Effector CD4-positive, alpha-beta T cell (primary cell): ENCODE results near the gene CHAD.
"Not testable (repeated sequence)": the region's sequence is repeated elsewhere in the genome, so short reads cannot be mapped to it uniquely, and the experiment has no call there.

Experiments
- DNase-seq: peaks from one replicate; pipeline ENCODE4 v3.0.0-alpha.2; 2020

CHAD gene

DNA sequence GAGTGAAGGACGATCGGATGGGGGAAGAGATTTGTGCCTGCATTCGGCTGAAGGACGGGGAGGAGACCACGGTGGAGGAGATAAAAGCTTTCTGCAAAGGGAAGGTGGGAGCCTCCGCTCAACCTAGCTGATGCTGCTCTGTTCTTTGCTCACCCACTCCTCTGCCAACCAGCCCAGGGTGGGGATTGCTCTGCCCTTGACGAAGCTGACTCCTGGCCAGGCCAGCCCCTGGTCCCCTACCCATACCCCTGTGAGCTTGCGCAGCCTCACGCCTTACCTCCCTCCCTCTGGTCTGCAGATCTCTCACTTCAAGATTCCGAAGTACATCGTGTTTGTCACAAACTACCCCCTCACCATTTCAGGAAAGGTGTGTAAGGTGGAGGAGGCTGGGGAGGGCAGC, 5.2 kb upstream of the CHAD start:
- DNase-seq: no peak

DNA sequence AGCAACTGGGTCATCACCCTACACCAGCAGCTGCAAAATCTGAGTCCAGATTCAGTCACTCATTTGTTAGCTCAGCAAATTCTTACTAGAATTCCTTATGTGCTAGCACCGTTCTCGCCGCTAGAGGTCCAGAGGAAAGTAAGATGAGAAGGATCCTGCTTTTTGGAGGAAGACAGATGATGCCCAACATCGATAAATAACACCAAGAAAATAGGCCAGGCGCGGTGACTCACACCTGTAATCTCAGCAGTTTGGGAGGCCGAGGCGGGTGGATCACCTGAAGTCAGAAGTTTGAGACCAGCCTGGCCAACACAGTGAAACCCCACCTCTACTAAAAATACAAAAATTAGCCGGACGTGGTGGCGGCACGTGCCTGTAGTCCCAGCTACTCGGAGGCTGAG, 4.1 kb upstream of the CHAD start:
- not testable (repeated sequence) for DNase-seq

DNA sequence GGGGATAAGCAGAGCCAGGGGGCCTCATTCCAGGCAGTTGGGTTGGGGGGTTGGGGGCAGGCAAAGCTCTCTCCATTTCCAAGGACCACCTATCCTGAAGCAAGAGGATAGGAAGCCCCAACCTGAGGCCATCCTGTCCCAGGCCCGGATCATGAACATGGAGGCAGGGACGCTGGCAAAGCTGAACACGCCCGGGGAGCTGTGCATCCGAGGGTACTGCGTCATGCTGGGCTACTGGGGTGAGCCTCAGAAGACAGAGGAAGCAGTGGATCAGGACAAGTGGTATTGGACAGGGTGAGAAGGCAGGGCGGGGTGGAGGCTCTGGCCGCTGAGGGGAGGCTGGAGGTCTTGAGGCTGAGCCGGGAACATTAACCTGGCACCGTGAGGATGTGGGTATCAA, 3.6 kb upstream of the CHAD start:
- DNase-seq: no peak

DNA sequence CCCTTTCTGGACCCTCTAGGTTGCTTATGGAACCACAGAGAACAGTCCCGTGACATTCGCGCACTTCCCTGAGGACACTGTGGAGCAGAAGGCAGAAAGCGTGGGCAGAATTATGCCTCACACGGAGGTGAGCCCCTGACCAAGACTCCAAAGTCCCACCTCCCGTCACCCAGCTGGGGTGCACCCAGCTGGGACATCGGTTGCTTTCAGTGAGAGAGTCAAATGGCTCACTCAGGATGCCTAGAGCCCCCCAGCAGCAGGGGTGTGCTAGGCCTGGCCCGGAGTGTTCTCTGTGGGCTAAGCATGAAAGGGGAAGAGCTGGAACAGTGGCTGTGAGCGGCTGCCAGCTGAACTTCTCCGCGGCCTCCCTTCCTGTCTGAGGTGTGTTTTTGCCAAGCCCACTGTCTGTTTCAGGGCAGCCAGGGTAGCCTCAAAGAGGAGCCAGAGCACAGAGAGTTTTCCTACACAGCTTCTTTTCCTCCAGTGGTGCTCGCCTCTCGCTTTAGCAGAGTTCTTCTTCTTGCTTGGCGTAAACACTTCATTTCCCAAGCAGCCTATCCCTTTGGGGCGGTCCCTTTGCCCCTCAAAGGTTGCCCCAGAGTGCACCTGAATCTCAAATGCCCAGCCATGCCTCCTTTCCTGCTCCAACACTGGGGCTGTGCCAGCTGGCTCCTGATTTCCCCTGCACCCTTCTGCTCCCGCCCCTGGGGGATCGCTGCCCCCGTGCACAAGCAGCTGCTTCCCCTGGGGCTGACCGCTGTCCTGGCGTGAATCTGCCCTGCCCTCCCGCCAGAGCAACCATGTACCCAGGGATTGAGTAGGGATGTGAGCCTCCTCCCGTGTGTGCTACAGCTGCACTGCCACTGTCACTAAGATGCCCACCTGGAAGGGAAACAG, 2.6 kb upstream of the CHAD start:
- DNase-seq: no peak

DNA sequence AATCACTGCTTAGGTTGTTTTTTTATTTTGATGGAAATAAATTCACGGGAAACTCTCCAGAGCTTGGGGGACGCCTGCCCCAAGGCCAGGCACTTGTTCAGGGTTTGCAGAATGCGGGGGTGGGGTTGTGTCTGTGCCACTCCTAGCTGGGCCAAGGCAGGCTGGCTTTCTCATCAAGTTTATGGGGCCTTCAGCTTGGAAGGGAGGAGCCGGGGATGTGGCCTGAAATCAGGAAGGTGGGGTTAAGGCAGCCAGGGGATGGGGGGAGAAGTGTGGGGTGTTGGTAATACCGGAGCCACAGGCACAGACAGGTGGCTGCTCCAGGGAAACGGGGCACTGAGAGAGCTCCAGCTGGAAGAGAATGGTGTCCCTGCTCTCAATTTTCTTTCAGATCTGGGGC, 1.7 kb upstream of the CHAD start:
- no peak for DNase-seq

DNA sequence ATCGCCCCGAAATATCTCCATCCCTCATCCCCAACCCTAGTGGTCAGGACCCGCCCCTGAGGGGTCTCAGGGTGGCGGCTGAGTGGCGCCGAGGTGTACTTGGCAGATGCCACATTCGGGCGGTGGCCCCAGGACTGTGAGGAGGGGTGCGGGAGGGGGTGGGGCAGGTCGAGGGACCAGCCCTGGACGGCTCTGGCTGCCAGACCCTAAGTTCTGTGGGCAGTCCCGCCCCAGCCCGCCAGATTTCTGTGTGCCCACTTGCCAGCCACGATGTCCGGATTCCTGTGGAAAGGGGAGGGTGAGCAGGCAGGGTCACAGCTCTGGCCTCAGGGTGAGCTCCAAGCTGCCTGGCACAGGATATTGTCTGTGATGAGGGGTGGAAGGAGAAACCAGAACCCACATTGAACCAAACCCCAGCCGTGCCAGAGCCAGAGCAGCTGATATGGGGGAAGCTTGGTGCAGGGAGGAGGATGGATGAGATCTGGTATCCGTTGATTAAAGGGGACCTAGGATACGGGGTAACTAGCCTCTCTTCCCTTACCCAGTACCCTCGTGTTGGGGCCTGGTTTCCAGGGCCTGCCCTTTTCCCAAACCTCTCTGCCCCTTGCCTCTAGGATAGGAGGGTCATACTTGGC, 1.1 kb upstream of the CHAD start:
- no peak for DNase-seq

DNA sequence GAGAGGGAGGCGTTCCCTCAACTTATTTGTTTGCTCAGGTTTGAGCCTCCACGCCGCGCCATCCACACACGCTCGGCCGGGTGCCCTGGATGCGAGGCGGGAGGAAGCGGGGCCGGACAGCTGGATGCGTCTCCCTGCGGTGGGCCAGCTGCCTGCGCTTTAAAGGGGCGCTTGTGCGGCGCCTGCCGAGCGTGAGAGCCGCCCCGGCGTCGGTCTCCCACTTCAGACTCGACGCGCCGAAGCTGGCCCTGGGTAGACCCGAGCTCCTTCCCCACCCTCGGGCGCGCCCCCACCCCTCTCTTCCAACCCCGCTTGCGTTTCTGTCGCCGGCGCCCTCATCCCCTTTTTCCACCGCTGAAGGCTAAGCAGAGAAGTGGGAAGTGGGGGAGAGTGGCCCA, 527 bp upstream of the CHAD start:
- DNase-seq: no peak

DNA sequence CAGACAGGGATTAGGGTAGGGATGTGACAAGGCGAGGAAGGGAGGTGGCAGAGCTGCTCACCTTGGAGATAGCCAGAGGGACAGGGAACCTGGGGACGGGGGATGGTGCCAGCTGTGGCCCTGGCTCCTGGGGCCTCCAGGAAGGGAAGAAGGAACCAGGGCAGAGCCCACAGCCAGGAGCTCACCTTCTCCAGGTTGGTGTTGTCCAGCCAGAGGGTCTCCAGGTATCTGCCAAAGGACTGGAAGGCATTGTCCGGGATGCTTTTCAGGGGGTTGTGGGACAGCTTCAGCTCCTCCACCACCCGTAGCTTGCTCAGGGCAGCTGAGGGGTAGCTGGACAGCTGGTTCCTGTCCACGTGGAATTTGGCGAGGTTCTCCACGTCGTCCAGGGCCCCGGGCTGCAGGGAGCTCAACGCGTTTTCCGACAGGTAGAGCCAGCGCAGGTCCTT, 801 bp downstream of the CHAD start:
- no peak for DNase-seq

DNA sequence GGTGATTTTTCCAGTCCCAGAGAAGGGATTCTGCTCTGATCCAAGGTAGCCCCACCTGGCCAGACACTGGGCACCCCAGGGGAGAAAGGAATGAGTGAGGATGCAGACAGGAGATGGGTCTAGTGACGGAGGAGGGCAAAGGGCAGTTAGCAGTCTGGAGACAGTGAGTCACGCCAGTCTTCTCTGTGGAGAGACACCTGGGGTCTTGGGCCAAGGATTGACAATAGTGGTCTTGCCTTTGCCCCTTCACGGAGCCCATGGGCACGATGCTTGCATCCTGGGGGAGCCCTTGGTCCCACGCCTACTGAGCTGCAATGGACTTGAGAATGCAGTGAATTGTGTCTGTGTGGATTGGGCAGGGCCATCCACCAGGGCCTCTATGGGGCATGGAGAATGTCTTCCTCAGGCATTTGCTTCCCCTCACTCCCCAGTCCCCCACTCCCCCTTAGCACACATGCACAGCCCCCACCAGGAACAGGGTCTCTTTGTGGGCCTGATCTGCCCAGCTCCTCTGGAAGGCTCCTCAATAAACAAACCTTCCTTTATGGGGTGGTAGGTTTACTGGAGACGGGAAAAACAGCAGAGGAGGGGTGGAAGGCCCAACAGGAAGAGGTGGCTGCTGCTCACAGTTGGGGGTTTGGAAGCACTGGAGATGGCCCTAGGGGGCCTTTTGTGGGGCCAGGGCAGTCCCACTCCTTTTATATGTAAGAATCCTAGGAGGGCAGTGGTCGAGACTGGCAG, 1.4 kb downstream of the CHAD start:
- DNase-seq: no peak

DNA sequence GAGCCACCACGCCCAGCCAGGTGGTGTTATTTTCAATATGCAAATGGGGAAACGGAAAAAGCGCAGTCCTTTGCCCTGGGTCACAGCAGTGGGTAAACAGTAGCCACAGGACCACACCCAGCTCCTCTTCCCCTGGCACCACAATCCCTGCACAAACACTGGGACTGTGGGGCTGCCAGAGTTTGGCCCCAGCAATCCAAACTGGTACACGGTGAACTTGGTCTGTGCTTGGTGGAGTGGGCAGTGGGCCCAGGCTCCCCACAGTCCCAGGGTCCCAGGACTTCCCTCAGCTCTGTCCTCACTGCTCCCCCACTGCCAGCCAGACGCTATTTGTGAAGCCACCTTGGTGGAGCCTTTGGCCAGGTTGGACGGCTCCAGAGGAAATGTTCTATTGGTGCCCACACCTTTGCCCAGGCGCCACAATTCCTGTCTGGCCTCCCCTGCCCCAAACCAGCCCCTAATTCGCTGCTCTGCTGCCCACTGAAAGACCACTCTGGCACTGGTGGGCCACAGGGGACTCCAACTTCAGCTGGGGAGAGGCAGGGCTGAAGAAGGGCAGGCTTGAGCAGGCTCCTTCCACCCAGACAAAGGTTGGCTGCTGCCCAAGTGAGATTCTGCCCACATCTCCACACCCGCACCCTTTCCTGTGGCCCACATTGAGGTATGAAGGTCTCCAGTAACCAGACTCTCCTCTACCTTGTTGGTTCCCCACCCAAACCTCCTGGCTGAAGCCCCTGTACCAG, 2.1 kb downstream of the CHAD start:
- no peak for DNase-seq

DNA sequence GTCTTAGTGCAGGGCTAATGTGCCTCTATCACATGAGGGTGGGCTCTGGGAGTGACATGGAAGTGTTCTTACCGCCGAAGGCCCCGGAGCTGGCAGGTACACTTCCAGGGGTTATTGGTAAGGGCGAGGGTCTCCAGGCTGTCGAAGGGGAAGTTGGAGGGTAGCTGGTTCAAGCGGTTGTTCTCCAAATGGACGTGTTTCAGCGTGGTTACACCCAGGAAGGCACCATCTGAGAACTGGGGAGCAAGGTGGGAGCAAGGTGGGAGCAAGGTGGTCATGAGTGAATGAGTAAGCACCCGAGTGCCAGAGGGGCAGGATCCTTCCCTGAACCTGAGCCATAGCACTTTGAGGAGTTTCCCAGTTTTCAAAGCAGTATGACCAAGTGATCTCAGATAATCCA, 3.0 kb downstream of the CHAD start:
- DNase-seq: no peak

DNA sequence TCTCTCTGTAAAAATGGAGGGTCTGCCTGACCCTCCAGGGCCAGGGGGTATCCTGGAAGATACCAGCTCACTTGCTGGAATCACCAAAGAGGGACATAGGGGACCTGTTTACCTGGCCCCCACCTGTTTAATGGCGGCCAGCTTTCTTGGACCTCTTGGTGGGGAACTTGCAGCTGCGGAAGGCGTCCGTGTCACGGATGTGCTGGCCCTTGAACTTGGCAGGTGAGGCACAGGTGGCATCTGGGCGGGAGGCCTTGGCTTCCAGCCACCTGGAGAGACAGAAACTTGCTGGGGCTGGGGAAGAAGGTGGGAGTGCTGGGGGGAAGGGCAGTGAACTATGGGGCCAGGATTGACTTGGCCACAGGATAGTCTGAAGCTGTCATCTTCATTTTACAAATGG, 3.5 kb downstream of the CHAD start:
- no peak for DNase-seq

DNA sequence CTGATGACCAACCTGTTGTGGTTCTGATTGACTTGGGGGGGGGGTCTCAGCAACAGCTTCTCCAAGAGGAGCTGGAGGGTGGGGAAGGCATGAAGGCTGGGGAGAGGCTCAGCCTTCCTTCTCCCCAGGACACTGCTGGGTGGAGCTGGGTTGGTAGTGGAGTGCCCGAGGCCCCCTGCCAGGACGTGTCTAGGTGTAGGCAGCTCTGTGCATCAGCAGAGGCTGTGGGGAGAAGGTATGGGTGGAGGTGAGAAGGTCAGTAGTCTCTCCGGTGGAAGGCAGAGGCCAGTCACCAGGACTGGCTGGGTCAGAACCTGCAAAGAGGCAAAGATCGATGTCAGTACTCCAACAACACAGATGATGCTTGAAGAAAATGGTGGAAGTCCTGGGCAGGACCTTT, 3.9 kb downstream of the CHAD start:
- DNase-seq: no peak

DNA sequence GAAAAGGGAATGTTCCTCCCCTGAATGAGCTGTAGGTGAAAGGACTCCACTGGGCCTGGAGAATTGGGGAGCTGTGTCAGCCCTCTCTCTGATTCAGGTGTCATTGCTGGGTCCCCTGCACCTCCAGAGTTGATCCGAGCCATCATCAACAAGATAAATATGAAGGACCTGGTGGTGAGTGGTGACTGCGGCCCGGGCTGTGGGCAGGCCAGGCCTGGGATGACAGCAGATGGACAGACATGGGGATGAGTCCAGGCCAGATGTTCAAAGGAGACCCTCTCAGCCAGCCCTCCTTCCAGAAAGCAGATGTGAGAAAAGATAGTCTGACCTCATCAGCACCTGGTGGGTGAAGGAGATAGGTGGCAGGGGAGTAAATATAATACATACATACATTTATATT, 4.6 kb downstream of the CHAD start:
- no peak for DNase-seq

DNA sequence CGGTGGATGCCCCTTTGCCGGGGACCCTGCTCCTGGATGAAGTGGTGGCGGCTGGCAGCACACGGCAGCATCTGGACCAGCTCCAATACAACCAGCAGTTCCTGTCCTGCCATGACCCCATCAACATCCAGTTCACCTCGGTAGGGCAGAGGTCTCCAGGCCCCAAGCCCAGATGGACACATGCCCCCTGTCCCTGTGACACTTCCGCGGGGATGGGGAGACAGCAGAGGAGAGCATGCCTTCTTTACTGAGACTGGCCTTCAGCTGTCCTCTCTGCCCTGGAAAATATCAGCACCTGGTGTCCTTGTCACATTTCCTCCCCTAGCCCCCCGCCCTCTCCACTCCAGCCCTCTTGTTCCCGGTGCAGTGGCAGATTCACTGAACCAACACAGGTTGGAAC, 6.2 kb downstream of the CHAD start:
- no peak for DNase-seq

DNA sequence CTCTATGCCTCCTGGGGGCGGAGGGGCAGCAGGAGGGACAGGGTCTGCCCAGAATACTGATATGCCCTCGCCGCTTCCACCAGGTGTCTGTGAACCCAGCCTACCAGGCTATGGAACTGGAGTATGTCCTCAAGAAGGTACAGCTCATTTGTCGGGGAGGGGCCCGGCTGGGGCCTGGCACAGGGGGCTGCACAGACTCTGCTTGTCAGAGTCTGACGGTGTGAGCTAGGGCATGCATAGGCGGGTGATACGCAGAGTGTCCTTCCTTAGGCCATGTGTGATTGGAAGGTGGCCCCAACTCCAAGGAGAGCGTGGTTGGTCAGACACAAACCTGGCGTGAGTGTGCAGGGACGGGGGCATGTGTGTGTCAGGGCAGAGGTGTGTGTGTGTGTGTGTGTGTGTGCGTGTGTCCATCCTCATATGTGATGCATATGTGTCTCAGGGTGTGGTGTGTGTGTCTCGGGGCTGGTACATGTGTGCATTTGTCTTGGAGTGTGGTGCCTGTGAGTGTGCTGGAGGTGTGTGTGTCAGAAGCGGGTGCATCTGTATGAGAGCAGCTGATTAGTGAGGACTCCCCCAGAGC, 7.0 kb downstream of the CHAD start:
- no peak for DNase-seq

DNA sequence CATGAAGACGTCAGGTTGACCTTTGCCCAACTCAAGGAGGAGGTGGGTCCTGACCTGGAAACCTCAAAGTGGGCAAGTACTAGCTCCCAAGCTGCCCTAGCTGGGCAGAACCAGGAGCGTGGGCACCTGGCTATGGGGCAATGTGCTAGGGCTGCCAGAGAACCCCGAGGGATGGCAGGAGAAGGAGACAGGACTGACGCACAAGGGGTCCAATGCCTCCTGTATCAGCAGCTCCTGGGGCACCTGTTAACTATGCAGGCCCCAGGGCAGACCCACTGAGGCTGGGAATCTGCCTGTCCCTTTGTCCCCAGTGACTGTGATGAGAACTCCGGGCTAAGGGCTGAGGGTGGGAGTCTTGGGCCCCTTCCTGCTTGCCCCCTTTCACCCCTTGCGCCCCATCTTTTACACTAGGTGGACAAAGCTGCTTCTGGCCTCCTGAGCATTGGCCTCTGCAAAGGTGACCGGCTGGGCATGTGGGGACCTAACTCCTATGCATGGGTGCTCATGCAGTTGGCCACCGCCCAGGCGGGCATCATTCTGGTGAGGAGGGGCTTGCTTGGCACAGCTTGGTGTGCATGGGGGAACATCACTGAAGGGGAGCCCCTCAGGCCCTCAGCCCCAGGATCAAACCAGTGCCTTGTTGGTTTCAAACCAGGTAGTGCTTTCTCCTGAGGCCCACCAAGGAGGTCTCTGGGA, 7.7 kb downstream of the CHAD start:
- no peak for DNase-seq

DNA sequence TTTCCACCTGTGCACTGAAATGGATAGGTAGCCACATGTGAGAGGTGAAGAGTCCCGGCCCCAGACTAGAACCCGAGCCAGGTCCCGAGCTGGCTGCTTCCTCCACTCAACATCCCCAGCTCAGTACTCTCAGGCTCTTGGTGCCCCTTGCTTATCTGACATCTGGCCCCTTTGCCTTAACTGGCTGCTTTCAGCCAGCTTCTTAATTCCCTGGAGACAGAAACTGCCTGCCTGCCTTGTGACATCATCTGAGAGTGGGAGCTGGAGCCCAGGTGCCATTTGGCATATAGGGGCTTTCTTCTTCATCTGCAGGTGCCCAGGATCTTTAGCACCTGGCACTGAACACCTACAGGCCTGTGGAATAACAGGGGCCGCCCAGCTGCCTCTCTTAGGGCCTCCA, 8.9 kb downstream of the CHAD start:
- no peak for DNase-seq

DNA sequence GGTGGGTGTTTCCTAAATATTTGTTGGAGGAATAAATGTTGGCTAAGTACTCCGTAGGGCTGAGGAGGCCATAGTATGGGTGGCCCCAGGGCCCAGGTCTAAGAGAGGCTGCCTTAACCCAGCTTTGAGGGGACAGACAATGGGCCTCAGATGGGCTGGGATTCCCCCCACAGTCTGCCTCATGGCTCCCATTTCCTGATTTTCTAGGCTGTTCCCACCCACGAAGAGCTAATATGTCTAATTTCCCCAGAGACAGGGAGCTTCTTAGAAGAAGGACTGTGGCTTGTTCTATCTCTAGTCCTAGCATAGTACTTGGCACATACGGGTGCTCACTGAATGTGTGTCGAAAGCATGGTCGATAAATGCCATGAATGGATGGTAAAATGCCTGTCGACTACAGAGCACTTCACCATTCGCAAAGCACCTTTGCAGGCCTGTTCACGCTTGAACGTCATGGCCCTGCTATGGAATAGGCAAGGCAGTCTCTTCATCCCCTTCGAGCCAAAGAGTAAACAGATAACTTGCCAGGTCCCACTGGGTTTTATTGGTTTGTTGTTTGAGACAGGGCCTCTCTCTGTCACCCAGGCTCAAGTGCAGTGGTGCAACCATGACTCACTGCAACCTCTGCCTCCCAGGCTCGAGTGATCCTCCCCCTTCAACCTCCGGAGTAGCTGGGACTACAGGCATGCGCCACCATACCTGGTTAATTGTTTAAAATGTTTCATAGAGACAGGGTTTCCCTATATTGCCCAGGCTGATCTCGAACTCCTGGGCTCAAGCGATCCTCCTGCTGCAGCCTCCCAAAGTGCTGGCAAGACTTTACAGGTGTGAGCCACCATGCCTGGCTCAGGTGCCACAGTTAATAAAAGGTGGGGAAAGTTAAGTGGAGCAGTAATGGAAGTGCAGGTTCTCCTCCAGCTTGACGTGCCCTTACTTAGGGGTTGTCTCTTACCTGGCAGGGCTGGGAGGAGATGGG, 9.7 kb downstream of the CHAD start:
- no peak for DNase-seq

DNA sequence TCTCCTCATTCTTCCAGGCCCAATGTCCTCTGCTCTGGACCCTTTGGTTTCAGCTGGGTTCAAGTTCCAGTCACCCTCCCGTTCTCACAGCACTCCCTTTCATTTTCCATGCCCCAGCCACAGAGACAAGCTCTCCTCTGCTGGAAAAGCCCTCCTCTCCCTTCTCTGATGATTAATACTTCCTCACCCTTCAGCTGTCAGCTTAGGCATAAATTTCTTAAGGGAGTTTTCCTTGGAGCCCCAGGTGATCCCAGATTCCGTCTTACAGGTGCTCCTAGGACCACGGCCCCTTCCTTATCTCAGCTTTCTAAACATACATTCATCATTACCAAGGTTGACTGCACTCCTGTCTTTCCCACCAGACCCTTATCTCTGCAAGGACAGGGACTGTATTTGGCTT, 10.4 kb downstream of the CHAD start:
- DNase-seq: no peak

DNA sequence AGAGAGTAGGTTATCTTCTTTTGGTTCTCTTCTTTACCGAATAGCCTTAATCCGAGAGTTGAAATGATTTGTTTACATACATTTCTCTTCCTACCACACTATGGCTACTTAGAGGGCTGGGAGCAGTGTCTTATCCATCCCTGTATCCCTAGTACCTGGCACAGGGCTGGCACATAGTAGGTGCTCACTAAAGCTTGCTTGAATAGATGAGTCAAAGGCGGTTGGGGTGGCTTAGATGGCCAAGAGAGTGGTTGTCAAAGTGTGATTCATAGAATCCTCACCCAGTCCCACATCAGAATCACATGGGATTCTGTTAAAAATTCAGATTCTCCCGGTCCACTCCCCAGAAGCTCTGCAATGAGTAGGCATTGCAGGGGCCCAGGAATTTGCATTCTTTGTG, 11.1 kb downstream of the CHAD start:
- DNase-seq: no peak
